Germinal center (tissue), 1 donor: Measurements from ENCODE around the gene PTPRD.
"Not testable (repeated sequence)": the region's sequence is repeated elsewhere in the genome, so short reads cannot be mapped to it uniquely, and the experiment has no call there.

Experiments
- DNase-seq: peaks from one replicate; pipeline ENCODE4 v3.0.0; 2012; ENCODE audit warnings: mixed read lengths, low spot score

The PTPRD gene

GRCh38 chr9:9170439-9171134, 1442.2 kb downstream of the PTPRD start:
- DNase-seq = no peak

GRCh38 chr9:9142001-9142400, 1470.8 kb downstream of the PTPRD start:
- no peak for DNase-seq

DNA sequence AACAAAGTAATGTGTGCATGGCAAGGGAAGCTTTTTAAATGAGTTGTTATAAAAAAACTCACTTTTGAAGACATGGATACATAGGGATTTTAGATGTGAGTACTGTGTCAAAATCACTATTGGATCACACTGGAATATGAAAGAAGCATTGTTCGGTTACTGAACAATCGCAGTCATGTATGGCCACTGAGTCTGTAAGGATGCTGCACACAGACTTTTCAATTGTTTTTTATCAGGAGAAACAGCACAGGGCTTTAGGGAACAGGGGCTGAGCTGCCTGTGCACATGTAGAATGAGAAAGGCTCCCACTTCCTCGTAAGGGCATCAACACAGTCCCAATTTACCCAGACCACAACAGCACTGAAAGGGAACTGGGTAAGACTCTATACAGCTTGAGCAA, 1479.3 kb downstream of the PTPRD start:
- no peak for DNase-seq

DNA sequence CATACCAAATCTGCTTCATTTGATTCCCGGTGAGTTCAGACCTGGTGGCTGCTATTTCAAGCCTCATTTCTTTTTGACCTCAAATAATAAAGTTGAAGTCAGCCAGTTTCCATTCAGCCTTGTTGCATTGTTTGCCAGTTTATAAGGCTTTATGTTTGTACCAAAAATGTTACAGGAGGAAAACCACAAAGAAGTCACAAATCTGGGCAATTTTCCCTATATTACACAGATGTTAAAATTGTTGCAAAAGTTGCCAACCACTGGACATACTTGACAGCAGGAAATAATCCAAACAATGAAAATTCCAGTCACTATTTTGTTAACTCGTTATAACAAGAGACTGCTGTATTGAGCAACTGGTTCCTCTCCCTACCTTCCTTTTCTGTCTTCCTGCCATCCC, 1488.2 kb downstream of the PTPRD start:
- no peak for DNase-seq

GRCh38 chr9:9122230-9122875, 1490.4 kb downstream of the PTPRD start:
- DNase-seq = no peak

- DNase-seq = no peak
Observed at GRCh38 chr9:9117866-9118265, 1494.9 kb downstream of the PTPRD start.

- DNase-seq = no peak
Observed at GRCh38 chr9:9112001-9112720, 1500.6 kb downstream of the PTPRD start.

DNA sequence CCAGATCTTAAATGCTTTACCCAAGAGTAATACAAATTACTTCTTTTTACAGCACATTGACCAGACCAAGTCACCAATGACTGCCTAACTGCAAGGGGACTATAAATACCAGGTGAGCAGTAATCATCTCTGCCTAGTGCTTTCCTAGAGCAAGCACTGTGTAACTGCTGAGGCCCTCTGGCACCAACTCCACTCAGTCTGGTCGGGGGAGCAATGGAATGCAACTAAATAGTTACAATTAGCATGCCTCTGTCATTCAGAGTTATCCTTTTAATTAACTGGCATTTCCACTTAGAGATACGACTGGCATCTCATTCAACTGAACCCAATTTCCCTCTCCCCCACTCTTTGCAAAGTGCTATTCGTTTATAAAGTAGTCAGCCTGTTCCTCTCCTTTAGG, 1504.2 kb downstream of the PTPRD start:
- DNase-seq = no peak

GRCh38 chr9:9102295-9102694, 1510.5 kb downstream of the PTPRD start:
- DNase-seq = no peak

DNA sequence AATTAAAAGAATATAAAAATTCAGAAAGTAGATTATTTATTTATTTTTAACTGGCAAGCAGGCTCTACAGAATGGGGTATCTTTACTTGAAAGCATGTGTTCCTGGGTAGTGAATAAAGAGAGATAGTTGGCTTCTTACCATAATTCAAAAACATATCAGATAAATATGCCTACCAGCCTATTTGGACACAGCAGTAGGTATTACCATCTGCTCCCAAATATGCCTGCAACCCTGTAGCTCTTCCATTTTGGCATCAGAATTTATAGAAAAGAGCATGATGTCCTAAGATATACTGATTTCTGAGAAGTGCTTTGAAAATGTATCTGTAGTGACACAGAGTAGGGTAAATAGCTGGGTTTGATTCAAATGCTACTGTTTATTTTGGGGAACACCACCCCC, 1512.7 kb downstream of the PTPRD start:
- DNase-seq = no peak

DNA sequence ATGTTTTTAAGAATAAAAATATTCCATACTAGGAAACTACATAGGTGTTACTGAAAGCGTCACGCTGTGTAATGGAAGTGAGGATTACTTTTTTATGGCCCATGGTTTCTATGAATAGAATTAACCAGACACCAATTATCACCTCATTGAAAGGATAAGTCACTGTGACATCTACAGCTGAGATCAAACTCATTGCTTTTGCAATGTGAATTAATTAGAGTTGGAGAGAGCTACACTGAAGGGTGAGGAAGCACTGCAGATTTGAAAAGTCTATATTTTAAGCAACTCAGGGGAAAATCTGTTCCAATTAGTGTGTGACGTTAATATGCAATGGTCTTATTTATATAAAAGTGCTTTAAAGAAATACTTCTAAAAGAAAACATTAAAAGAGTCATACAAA, 1513.2 kb downstream of the PTPRD start:
- no peak for DNase-seq

GRCh38 chr9:9097254-9097653, 1515.5 kb downstream of the PTPRD start:
- DNase-seq = not testable (repeated sequence)

DNA sequence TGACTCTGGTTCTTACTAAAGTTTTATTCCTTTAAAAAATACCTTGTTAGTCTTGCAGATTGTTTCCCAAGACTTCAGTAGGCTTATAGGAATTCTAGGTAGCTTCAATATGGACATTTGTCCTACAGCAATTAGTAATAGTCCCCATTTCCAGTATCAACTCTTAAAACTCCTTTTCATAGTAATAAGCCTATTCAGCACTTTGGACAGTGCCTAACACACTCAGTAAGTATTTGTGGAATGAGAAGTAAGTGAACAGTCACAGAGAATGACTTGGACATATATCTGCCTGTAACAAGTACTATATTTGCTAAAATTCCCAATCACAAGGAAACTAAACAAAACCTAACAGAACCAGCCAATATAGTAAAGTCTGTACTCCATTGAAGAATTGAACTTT, 1521.4 kb downstream of the PTPRD start:
- DNase-seq = no peak

DNA sequence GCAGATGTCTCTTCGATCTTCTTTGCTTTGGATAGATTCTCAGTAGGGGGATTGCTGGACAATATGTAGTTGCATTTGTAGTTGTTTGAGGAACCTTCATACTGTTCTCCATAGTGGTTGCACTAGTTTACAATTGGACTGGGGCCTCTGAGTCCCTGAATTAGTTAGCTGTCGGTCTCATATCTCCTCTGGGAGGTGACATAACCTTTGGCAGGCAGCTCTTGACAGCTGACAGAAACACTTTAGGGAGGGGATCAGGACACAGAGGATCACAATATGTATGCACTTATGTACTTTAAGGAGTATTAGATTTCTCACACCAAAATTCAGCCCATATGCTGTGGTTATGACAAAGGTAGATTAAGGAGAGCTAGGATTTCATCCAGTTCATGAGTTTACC, 1533.3 kb downstream of the PTPRD start:
- DNase-seq = no peak

- no peak for DNase-seq
Observed at GRCh38 chr9:9078301-9078700, 1534.5 kb downstream of the PTPRD start.

DNA sequence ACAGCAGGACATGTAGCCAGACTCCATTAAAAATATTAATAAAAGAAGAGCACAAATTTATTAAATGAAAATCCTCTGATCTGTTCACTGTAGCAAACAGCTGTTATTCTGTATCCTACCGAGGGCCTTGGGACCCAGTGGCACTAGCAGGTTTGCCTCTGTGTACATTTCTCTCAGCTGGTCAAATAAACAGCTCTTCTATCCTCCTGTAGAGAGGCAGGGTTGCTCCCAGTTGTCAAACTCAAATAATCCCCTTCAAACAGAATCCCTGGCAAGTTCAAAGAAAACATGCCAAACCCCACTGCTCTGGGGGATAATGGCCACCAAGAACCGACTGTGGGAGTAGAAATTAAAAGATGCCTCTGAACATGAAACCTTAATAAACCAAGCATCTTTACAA, 1551.2 kb downstream of the PTPRD start:
- no peak for DNase-seq

- DNase-seq = no peak
Observed at GRCh38 chr9:9054354-9054992, 1558.3 kb downstream of the PTPRD start.

GRCh38 chr9:9045572-9045971, 1567.2 kb downstream of the PTPRD start:
- no peak for DNase-seq

DNA sequence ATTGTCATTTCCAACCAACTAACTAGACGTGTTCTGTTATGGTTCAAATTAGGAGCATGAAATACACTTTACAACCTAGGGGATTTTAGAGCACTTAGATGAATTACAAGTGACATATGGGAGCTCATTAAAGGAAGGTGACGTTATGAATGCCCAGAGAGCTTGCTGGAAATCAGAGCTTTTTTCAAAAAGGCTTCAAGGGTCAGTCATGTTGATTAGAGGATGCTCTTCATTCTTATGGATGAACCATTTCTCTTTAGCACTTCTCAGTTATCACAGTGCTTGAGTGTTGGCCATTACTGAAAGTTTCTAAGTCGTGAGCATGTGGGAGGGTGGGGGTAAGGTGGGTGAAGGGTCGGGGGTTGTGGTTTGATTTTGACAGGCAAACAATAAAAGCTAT, 1567.7 kb downstream of the PTPRD start:
- DNase-seq = no peak

GRCh38 chr9:9043788-9044187, 1569.0 kb downstream of the PTPRD start:
- DNase-seq = not testable (repeated sequence)

- no peak for DNase-seq
Observed at GRCh38 chr9:9041756-9042155, 1571.0 kb downstream of the PTPRD start.

- DNase-seq = no peak
Observed at GRCh38 chr9:9033022-9033421, 1579.8 kb downstream of the PTPRD start.

DNA sequence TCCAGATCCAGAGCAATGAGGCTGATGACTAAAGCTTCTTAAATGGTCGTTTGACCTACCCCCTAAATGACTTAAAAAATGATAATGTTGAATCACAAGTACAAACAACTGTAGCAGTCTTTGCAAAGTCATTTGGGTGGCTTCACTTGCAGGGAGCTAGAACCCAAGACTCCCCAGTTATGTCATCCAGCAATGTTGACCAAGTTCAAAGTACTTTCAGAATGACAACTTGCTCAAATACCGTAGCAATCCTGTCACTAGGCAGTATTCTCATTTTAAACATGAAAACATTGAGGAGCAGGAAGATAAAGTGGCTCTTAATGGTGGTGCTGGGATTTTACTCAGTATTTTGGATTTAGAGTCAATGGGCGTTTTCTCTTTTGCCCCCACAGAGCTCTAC, 1596.2 kb downstream of the PTPRD start:
- no peak for DNase-seq
